Spleen (tissue), 7 donors: ENCODE results near the gene FBXL2.

Source experiments
- CTCF ChIP-seq, 11 experiments: fragments of 200-600 bp in 7 of 11; fragments of 450-650 bp in 4 of 11; sonication (generic) in 4 of 11; IDR thresholded peaks in 8 of 11; conservative IDR thresholded peaks in 3 of 11; 1 replicate in 7 of 11; 2 replicates in 4 of 11; pipeline versions ENCODE4 v1.4.0 to v1.8.0; 2016 to 2021; ENCODE audit warnings: antibody characterized with exemption in 11 of 11, inconsistent platforms in 4 of 11, mild to moderate bottlenecking in 1 of 11
- POLR2A ChIP-seq, 3 donors: fragments of 450-650 bp; IDR thresholded peaks; one replicate each; pipeline ENCODE4 v1.5.1; 2017; ENCODE audit warnings: antibody characterized with exemption in 3 of 3, mild to moderate bottlenecking in 1 of 3
- POLR2AphosphoS5 ChIP-seq, 3 donors: sonication (generic); formaldehyde crosslinking; IDR thresholded peaks; one replicate each; pipeline ENCODE4 v1.5.1; 2017; ENCODE audit warnings: antibody characterized with exemption in 3 of 3
- donor health status: DM: no; HTN: no; CAD: no; lungs with moderate emphysema.
- donor health status: DM: no; HTN: no; CAD: no.
- donor health status: DM: no; HTN: no; CAD: no.

DNA sequence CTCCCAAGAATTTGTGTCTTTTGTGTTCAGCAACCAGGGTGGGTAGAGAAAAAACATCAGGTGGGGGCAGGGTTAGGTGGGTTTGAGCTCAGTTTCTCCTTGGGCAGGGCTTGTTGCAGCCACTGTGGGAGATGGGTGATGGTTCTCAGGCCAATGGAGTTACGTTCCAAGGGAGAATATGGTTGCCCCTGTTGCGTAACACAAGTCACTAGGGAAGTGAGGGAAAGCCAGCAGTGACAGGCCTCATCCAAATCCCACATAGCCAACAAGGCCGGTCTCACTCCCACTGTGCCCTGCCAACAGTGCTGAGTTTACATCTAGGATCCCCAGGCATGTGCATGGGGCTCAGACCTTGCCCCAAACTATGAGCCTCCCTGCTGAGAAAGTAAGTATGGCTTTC is 7.9 kb upstream of the FBXL2 start:
- no peak for TF ChIP-seq POLR2A (IDR thresholded peaks at IDR 0.05)
- TF ChIP-seq CTCF (IDR thresholded peaks at IDR 0.05 in 8 of 11, conservative IDR thresholded peaks at IDR 0.05 in 3 of 11) = no peak
- TF ChIP-seq POLR2AphosphoS5 (IDR thresholded peaks at IDR 0.05) = no peak
